GM19463 (cell line): ENCODE data around the gene PCK1.

Experiments used
- ATAC-seq: cut with Tn5 transposase; IDR thresholded peaks from one replicate; pipeline ENCODE4 v1.9.1; 2021; ENCODE audit warnings: mild to moderate bottlenecking, moderate library complexity; ENCODE audit not compliant: unreplicated experiment

The PCK1 gene

DNA sequence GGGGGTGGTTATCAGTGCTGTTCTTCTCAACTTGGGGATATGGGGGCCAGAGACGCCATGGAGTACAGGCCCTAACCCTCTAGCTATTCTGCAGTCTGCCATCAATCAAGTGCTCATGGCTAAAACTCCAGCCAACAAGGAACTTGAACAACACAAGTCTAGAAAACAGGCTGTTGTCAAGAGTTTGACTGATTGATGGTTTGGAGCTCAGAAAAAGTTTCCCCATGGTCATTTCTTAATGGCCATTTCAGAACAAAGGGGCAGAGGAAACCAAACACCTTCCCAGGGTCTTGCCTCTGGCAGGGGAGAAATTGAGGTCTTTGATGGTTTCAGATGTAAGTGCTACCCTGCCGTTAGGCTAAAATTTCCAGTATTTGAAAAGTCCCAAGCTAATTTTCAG is 15.1 kb downstream of the PCK1 start:
- no peak for ATAC-seq

DNA sequence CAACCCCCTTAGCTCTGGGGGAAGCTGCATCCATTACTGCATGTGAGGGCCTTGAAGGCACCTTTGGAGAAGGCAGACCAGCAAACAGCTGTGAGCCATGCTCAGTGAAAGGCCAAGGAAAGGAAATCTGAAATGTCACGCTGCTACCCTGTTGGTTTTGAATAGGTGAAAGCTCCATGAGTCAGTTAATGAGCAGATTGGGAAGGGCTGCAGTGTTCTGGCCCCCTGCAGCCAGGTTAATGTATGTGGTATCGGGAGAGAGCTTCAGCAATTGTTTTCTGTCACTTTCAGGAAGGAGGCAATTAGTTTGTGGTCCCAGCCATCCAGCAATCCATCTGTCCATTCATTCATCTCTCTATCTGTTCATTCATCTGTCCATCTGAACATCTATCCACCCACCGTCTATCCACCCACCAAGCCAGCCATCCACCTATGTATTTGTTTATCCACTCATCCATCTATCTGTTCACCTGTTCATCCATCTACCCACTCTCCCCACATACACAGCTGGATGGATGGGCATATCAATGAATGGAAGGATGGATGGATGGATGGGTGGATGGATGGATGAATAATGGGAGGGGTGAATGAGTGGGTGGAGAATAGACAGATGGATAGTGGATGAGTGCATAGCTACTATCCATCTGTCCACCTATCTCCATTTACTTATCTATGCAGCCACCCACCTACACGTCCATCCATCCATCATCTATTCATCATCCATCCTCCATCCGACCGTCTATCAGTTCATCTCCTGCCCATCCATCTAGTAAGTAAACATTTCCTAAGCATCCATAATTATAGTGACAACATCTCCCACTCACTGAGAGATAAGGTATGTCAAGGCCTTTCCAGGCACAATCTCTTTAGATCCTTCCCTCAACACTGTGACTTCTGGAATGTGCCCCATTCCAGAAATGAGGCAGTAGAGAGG is 16.0 kb downstream of the PCK1 start:
- no peak for ATAC-seq

DNA sequence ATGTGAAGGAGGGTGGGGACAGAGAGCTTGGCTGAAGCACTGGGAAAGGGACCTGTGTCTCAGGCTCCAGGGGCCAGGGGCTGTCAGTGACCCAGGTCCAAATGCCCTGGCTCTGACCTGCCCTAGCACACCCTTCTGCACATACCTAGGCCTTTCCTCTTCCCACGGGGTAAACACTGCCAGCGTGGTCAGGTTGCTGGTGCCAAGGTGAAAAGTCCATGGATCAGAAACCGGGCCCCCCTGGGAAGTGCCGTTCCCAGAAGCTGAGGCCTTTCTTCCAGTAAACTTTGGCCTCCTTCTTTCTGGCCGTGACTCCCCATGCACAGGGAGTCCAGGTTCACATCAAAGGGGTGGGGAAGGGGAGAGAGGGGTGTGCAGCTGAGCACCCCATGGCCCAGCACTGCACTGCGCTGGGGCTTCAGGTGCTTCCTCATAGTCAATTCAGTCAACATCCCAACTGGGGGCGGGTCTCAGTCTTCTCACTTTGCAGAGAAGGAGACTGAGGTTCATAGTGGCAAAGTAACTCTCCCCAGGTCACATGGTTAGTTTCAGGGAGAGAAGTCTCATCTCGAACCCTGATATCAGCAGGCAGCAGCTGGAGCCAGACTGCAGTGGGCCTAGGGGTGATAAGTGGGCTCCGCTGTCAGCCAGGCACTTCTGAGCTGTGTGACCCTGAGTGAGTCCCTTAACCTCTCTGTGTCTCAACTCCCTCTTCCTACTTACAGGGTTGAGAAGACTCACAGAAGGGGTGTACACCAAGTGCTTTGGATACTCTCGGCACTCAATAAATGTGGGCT is 17.0 kb downstream of the PCK1 start:
- no peak for ATAC-seq

DNA sequence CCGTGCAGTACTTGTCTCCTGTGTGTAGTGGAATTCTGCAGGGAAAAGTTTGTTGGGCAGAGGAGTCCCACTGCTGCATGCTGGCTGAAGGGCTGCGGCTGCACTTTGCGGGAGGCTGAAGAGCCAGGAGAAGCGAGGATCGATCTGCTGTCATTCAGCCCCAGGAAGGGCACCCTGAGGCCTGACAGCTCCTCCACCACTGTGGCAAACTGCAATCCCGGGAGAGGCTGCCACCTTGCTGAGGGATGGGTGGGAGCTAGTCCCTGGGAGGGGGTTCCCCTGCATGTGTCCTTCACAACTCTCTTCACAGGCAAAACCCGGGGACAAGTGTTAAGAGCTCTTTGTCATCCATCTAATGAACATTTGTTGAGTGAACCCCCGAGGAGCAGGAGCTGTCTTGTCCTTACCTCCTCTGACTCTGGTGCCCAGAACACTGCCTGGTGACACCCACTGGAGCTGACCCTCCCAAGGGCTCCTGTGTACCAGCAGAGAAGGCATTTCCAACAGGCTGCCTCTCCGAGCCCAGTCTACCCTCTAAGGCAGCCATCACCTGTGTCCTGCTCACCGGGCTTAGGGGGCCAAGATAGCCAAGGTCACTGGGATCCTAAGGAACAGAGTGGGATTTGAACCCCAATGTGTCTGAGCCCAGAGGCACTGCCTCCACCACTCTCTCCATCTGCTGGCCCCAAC is 17.7 kb downstream of the PCK1 start:
- ATAC-seq, result no peak

DNA sequence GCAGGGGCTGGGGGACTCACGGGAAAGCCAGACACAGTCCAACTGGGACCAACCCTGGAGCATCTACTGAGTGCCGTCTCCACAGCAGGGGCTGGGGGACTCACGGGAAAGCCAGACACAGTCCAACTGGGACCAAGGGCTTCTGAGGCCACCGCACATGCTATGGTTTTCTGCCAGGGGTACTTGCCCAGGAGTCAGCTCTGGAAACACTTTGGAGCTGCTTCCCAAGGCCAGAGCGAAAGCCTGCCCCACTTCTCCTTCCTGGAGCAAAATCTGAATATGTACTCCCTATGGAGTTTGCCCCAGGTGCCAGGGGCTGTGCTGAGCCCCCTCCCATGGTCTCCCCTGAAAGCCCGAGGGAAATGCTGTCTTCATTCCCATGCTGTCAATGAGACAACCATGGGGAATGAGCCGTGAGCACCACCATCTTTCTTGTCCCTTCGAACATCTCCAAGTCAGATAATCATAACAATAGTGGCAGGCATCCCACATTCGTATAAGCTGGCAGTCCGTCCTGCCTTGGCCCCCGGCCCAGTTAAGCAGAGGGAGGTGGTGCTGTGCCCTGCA is 18.5 kb downstream of the PCK1 start:
- no peak for ATAC-seq

DNA sequence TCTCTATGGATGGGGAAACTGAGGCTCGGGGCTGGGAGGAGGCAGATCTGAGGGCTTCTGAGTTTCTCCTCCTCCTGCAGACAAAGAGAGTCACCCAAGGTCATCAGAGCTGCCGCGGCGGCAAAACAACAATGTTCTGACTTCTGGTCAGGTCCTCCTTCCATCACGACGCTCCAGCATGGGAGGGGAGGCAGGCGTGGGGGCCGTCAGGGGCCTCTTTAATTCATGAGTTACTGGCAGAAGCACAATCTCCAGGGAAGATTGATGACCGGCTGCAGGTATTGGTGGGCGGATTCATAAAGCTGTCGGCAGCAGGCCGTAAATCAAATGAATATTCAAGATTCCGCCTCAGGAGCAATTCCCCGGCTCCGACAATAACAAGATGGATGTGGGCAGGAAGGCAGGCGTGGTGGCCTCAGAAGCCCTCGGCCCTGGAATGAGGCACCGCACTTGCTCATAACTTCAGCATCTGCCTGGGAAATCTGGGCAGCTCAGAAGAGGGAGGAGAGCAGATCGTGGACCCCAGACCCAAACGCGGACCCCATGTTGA is 19.1 kb downstream of the PCK1 start:
- ATAC-seq, result no peak

DNA sequence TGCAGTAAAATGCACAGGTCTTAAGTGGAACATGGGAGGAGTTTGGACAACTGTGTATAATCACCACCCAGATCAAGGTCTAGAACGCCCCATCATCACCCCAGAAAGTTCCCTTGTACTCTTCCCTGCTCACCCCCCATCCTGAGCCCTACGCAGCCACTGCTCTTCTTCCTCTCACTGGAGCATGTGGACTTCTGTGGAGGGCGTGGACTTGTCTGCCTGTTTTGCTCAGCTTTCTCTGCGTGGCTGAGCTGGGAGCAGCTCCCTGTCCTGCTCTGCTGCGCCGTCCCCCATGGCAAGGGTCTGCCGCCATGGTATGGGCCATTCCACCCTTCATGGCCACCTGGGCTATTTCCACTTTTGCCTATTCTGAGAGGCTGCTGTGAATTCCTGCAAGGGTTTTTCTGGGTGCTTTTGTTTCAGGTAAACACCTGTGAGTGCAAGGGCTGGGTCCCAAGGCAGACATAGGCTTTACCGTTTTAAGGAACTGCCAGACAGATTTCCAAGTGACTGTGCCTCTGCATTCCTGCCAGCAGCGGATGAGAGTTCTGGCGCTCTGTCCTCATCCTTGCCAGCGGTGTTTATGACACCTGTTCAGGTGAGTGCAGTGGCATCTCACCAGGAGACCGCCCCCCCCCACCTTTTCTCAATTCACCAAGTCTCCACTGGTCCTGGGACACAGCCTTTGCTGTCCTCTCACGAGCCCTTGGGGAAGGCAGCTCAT is 19.7 kb downstream of the PCK1 start:
- ATAC-seq, result no peak

DNA sequence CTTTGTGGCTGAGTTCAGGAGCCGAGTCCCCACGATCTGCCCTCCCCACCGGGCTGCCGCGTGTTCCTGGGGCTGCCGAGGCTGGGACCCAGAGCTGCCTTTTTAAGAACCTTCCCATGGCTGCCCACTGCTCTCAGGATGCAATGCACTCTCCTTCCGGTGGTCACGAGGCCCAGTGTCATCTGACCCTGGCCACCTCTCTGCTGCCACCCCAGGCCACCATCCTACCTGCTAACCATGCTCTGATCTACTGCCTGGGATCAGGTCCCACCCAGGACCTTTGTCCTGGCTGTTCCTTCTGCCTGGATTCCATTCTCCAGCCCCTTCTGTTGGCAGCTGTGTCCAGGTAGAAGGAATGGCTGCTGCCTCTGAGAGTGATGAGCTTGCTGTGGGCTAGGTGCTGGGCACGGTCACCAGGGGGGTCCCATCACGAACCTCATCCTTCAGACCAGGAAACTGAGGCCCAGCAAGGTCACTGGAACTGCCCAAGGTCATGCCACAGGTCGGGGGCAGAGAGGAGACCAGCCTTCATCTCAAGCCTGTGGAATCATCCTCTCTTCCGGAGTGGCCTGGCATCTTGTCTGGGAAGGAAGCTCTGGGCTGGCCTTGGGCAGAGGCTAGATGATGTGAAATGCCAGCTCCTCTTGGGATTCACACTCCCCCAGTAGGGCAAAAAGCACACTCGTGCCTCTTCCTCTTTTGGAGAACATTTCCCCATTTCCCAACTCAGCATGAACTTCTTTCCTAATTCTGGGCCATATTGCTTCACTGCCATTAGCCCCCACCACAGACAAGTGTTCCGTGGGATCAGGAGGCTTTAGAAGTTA is 20.5 kb downstream of the PCK1 start:
- no peak for ATAC-seq

DNA sequence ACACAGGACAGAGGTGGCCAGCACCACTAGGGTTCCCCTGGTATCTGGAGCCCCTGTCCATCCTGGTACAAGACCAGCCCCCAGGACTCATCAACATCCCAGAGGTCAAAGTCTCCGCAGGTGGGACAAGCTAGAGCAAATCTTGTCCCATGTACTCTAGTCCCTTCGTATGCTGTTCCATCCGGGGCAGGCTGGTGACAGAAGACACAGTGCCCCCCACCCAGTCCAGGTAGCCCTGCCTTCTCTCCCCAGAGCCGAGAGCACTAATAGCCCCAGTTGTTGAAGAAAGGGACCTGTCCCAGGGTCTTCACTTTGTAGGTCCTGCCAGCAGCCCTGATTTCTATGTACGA is 21.1 kb downstream of the PCK1 start:
- no peak for ATAC-seq

DNA sequence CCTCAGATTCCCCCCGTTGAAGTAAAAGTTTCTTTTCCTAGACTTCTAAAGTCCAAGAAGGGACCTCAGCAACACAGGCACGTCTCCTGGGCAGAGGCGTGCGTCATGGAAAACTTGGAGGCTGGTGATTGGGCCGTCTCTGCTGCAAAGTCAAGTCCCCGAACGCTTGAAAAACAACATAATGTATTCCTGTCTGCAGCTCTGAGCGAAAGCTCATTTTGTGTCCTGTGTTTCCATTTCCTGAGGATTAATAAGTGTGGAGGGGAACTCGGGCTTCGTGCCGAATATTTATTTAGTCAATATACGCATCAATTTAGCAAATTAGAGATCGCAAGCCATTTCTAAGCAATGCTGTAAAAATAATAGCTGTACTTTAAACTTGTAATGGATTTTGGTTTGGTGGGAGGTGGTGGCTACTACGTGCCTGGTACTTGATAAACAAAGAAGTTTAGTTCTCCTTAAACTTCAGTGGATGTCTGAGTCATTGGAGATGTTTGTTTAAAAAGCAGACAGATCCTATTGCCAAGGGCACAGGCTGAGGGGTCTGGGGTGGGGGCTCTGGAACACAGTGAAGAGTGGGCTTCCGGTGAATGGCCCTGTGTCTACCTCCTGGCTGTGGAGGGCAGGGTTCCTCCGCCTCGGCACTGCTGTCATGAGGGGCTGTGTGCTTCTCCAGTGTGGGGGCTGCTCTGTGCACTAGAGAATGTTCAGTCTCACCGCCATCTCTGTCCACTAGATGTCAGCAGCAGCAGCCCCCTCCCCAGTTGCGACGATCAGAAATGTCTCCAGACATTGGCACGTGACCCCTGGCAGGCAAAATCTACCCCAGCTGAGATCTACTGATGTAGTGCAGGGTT is 21.8 kb downstream of the PCK1 start:
- ATAC-seq, result no peak

DNA sequence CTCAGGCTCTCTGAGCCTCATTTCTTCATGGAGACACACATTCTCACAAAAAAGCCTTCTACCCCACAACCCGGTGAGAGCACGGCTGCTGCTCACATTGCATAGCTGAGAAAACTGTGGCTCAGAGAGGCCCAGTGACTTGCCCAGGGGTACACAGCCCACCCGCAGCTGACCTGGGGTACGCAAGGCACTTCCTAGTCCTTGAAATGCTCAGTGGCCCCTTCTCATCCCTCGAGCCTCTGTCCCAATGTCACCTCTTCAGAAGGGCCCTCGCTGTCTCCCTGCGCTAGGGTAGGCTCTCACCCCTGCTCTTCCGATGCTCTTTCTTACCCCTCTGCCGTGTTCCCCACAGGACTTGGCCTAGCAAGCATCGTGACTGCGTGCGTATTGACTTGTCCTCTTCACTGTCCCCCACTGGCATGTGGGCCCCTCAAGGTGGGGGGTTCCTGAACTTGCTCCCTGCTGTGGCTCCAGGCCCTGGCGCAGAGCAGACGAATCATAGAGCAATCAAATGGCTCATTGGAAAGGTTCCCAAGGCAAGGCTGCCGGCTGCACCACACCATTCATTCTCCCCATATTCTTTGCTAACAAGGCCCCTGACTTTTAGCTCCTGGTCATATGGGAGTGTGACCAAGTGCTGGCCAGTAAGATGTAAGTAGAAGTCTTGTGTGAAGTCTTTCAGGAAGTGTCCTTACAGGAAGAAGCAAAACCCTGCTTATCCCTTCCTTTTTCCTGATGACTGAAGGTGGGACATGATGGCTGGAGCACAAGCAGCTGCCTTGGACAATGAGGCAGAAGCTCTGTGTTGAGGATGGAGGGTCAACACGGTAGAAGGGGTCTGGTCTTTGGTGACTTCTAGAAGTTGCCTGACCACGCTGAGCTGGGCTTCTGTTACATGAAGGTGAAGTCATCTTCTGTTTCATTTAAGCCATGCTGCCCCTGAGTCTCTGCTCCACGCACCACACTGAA is 22.7 kb downstream of the PCK1 start:
- ATAC-seq, result no peak

DNA sequence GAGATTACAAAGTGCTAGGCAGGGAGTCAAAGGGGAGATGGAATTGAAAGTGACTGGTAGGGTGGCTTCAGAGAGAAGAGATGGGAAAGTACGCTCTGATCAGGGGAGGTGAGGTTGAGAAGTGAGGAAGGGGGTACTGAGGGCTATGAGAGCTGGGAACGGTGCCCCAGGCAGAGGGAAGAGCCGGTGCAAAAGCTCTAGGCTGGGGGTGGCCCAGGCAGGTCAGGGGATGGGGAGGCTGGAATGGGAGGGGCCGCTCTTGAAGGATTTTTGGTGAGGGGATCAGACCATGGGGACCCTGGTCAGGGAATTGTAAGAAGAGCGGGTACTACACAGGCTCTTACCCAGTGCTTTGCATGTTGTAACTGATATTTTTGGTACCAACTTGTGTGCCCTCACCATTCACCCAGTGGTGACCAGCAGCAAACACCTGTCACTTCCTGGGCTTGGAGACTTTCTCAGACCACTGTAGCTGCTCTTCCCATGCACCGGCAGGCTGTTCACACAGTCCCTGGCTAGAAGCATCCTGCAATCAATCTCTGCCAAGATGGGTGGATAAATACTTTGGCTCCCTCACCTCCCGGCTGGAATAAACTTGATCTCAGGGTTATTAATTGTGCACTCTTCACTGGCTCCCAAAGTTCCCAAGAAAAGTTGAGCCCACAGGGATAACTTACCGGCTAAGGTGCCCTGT is 24.0 kb downstream of the PCK1 start:
- no peak for ATAC-seq

DNA sequence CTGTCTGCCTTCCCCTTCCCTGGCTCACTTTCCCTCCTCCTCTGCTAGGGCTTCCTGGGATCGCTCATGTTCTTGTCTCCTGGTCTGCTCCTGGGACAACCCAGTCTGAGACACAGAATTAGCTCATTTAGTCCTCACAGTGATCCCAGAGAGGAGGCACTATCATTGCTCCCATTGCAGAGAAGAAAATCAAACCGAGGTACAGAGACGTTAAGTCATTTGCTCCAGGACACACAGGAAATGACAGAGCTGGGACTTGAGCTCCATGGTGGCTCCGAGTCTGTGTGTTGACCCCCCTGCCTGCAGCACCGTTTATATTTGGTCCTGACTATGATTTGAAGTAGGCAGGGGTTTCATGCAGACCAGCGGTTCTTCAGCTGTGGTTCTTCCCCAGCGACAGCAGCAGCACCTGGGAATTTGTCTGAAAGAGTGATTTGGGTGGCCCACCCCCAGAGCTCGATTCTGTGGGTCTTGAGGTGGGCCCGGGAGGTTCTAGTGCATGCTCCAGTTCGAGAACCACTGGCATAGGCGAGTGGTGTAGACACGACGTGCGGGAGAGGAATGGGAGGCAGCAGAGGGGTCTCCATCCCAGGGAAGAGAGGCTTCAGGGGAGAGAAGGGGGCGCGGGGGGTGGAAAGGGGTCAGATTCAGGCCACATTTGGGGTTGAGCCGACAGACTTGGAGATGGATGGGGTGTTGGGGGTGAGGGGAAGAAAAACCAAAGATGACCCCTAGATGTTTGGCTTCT is 24.7 kb downstream of the PCK1 start:
- no peak for ATAC-seq

DNA sequence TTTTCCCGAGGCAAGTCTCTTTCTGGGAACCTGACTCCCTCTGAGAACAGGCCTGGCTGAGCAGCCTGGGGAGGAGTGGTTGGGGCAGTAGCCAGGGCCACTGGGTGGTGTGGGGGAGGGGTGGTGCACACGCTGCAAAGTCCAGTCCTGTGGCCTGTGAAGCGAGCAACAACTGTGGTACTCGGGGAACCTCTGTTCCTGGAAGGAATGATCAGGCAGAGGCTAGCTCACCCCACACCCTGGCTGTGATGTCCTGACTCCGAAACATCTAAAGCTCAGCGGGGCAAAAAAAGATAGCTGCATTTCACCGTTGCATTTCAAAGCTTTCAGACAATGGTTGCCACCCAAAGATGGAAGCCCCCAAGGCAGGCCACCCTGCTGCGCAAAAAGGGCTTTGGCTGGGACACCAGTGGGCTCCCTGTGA is 25.5 kb downstream of the PCK1 start:
- no peak for ATAC-seq

DNA sequence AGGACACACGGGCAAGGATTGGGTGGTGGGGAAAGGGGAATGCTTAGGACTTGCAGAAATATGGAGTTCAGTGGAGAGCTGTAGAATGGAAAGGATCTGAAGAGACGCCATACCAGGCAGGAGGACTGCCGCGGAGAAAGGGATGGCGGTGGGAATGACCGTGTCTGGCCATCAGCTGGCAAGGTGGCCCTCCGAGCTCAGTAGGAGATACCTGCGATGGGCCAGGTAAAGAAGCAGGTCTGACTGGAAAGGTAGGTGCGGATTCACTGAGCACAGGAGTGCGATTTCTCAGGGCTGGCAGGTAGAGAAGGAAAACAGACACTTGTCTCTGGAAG is 26.0 kb downstream of the PCK1 start:
- ATAC-seq, result no peak
